Panc1 (cell line): Measurements from ENCODE around the gene BNIP5.

Experiments used
- CTCF ChIP-seq: fragments of 450-650 bp; IDR thresholded peaks from 2 replicates; pipeline ENCODE4 v1.5.1; 2017; ENCODE audit warnings: mild to moderate bottlenecking
- REST ChIP-seq, 2 experiments: IDR thresholded peaks; 2 replicates each; pipeline ENCODE4 v1.6.1; 2011 to 2012; ENCODE audit warnings: low read depth in 2 of 2, control low read depth in 1 of 2, low read length in 1 of 2, mild to moderate bottlenecking in 1 of 2, moderate library complexity in 1 of 2; ENCODE audit not compliant: insufficient read depth in 1 of 2

- TF ChIP-seq CTCF, result no peak
- TF ChIP-seq REST (IDR thresholded peaks at IDR 0.05; ENCODE audit: insufficient read depth in 1 of 2, low read depth in 2 of 2, low read length in 1 of 2), result no peak
Observed at GRCh38 chr6:36296240-36296639, 40.4 kb downstream of the BNIP5 start.
